Measurements from ENCODE around the gene PLA2G12B.

DNA sequence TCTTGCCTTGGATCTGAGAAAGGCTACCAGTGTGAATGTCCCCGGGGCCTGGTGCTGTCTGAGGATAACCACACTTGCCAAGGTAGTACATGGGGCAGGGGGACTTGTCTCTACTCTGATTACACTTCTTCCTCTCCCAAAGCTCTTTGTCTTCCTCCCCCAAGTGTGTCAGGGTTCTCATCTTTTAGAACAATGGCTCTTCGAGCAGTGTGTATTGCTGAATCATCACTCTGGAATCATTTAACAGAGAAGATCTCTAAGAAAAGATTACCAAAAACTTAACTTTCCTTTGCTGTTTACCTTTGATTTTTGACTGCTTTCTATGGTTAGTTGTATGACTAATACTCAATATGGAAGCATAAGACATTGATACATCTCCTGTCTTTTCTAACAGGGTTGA lies 42.8 kb downstream of the PLA2G12B start:
- TF ChIP-seq, protein P1, sequence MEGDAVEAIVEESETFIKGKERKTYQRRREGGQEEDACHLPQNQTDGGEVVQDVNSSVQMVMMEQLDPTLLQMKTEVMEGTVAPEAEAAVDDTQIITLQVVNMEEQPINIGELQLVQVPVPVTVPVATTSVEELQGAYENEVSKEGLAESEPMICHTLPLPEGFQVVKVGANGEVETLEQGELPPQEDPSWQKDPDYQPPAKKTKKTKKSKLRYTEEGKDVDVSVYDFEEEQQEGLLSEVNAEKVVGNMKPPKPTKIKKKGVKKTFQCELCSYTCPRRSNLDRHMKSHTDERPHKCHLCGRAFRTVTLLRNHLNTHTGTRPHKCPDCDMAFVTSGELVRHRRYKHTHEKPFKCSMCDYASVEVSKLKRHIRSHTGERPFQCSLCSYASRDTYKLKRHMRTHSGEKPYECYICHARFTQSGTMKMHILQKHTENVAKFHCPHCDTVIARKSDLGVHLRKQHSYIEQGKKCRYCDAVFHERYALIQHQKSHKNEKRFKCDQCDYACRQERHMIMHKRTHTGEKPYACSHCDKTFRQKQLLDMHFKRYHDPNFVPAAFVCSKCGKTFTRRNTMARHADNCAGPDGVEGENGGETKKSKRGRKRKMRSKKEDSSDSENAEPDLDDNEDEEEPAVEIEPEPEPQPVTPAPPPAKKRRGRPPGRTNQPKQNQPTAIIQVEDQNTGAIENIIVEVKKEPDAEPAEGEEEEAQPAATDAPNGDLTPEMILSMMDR (IDR thresholded peaks at IDR 0.05; ENCODE audit: insufficient read depth, low read length): no peak
- TF ChIP-seq POLR2AphosphoS5 (IDR thresholded peaks at IDR 0.05; ENCODE audit: low read depth) (no peak), GABPA (IDR thresholded peaks at IDR 0.05; ENCODE audit: low read depth) (no peak)

Measured in HL-60 (cell line).